Endothelial cell of umbilical vein (primary cell): ENCODE results near the gene NOL6. TPM values are rescaled to one million over a fixed set of nuclear protein-coding genes. Genes with fewer than 3 reads are reported as not detected.

ENCODE experiments used
- BruUV-seq: library from RNA; stranded (reverse); fragments of 400-500 nt; replicated peaks from 2 replicates; lab custom pipeline; 2021; lab: Mats Ljungman, UMichigan
- CTCF ChIA-PET: fragments of 300-600, 350-600 bp; sonication (Branson Sonifier 250); formaldehyde crosslinking; loops from one replicate; lab custom pipeline; 2021; ENCODE audit warnings: antibody characterized with exemption, inconsistent platforms; lab: Charles Lee
- POLR2A ChIA-PET: fragments of 300-600, 350-600 bp; sonication (Branson Sonifier 250); formaldehyde crosslinking; loops from one replicate; lab custom pipeline; 2021; ENCODE audit warnings: antibody characterized with exemption, inconsistent platforms; lab: Charles Lee
- DNase-seq: peaks from one replicate; pipeline ENCODE4 v3.0.0-alpha.2; 2011; ENCODE audit warnings: low read depth, low spot score
- FAIRE-seq: peaks from 2 replicates; lab custom pipeline; 2011; peaks lifted over from hg19 to GRCh38; lab: Jason Lieb, UNC
- H2AFZ ChIP-seq: 2 replicates; pipeline ENCODE4 v1.6.0; 2012; ENCODE audit warnings: low read depth, low read length, control low read depth, inconsistent platforms
- H3K27ac ChIP-seq: 2 replicates; pipeline ENCODE4 v1.5.1; 2011; ENCODE audit warnings: low read depth, mild to moderate bottlenecking, control low read depth, low read length, moderate library complexity; ENCODE audit not compliant: insufficient read depth
- H3K27me3 ChIP-seq, 2 experiments: 2 replicates each; pipeline versions ENCODE4 v1.6.0 to v1.6.1; 2011; ENCODE audit warnings: low read length in 2 of 2, mixed read lengths in 1 of 2; ENCODE audit not compliant: control insufficient read depth in 2 of 2, insufficient read depth in 2 of 2
- H3K36me3 ChIP-seq, 2 experiments: 2 replicates in 1 of 2; 3 replicates in 1 of 2; pipeline ENCODE4 v1.5.1; 2011; ENCODE audit warnings: low read length in 2 of 2, mild to moderate bottlenecking in 1 of 2, moderate library complexity in 1 of 2; ENCODE audit not compliant: control insufficient read depth in 2 of 2, insufficient read depth in 2 of 2; ENCODE audit errors: extremely low read depth in 1 of 2
- H3K4me1 ChIP-seq: 3 replicates; pipeline ENCODE4 v1.5.1; 2011; ENCODE audit warnings: mild to moderate bottlenecking, low read length; ENCODE audit not compliant: control insufficient read depth, insufficient read depth; ENCODE audit errors: extremely low read depth
- H3K4me2 ChIP-seq: 2 replicates; pipeline ENCODE4 v1.6.1; 2011; ENCODE audit warnings: low read length, control low read depth, mixed read lengths; ENCODE audit not compliant: insufficient read depth
- H3K4me3 ChIP-seq, 3 experiments: fragments of 200-600 bp in 1 of 3; sonication (generic), shearing (Covaris generic) in 1 of 3; replicated peaks in 1 of 3; 2 replicates each; pipeline ENCODE4 v1.5.1; 2011 to 2016; ENCODE audit warnings: control low read depth in 3 of 3, low read length in 3 of 3, mild to moderate bottlenecking in 2 of 3, inconsistent platforms in 1 of 3, low read depth in 1 of 3, moderate library complexity in 1 of 3; ENCODE audit not compliant: insufficient read depth in 1 of 3
- H3K79me2 ChIP-seq: 2 replicates; pipeline ENCODE4 v1.6.0; 2012; ENCODE audit warnings: low read length, inconsistent platforms; ENCODE audit not compliant: control insufficient read depth, insufficient read depth
- H3K9ac ChIP-seq: replicated peaks from 2 replicates; pipeline ENCODE3; 2011; ENCODE audit warnings: low read length, control low read depth; ENCODE audit not compliant: insufficient read depth; ENCODE audit errors: extremely low read depth
- H3K9me1 ChIP-seq: replicated peaks from 3 replicates; pipeline ENCODE4 v1.6.0; 2011; ENCODE audit warnings: mild to moderate bottlenecking, low read length; ENCODE audit not compliant: control insufficient read depth, insufficient read depth; ENCODE audit errors: extremely low read depth
- H3K9me3 ChIP-seq: replicated peaks from 2 replicates; pipeline ENCODE4 v1.5.1; 2012; ENCODE audit warnings: low read length, inconsistent platforms; ENCODE audit not compliant: control insufficient read depth, insufficient read depth
- H4K20me1 ChIP-seq: replicated peaks from 2 replicates; pipeline ENCODE3; 2011; ENCODE audit warnings: mild to moderate bottlenecking, low read length; ENCODE audit not compliant: control insufficient read depth, insufficient read depth; ENCODE audit errors: extremely low read depth
- EZH2 ChIP-seq: IDR thresholded peaks from 2 replicates; pipeline ENCODE4 v1.6.1; 2012; ENCODE audit warnings: borderline replicate concordance, low read depth, mild to moderate bottlenecking, moderate library complexity, low read length, inconsistent platforms; ENCODE audit not compliant: severe bottlenecking
- FOS ChIP-seq: IDR thresholded peaks from 2 replicates; pipeline ENCODE4 v1.6.1; 2011; ENCODE audit warnings: mild to moderate bottlenecking, low read length, moderate library complexity, borderline replicate concordance; ENCODE audit not compliant: insufficient read depth
- GATA2 ChIP-seq: IDR thresholded peaks from 2 replicates; pipeline ENCODE4 v1.7.0; 2011; ENCODE audit warnings: low read depth, mild to moderate bottlenecking, moderate library complexity, mixed read lengths, low read length; ENCODE audit not compliant: insufficient read length, insufficient read depth
- JUN ChIP-seq: IDR thresholded peaks from 2 replicates; pipeline ENCODE4 v1.6.1; 2011; ENCODE audit warnings: borderline replicate concordance, low read depth; ENCODE audit not compliant: insufficient read length, insufficient read depth
- MYC ChIP-seq: IDR thresholded peaks from one replicate; pipeline ENCODE4 v1.6.1; 2011; ENCODE audit warnings: mild to moderate bottlenecking, low read depth, low read length
- POLR2A ChIP-seq: IDR thresholded peaks from 2 replicates; pipeline ENCODE4 v1.6.1; 2012; ENCODE audit warnings: low read depth, mild to moderate bottlenecking, control low read depth, low read length
- POLR2AphosphoS5 ChIP-seq: IDR thresholded peaks from 2 replicates; pipeline ENCODE4 v1.6.1; 2012; ENCODE audit warnings: low read depth, mild to moderate bottlenecking, control low read depth, low read length, moderate library complexity; ENCODE audit not compliant: insufficient read depth
- dilution Hi-C: fragments of 300-500 bp; cut with MboI; formaldehyde crosslinking; loops from one replicate; pipeline ENCODE4 v1.15.0; 2019; ENCODE audit warnings: low sequenced_read_pairs; ENCODE audit not compliant: extremely low pct_ligation_motif_present
- intact Hi-C: fragments of 100-400 bp; cut with micrococcal nuclease; formaldehyde crosslinking; loops from one replicate; pipeline ENCODE4 v1.10.0; 2022
- polyA plus RNA-seq, 4 experiments: library from polyadenylated mRNA; depleted of rRNA in 3 of 4; stranded (reverse) in 3 of 4; unstranded in 1 of 4; fragments of >200 nt; gene quantifications; 2 replicates each; pipeline versions ENCODE4 v1.2.1 to v1.2.3, GENCODE V29; 2011 to 2012; ENCODE audit warnings: missing spikeins in 1 of 4
- total RNA-seq: library from RNA; stranded (reverse); gene quantifications from 2 replicates; pipeline ENCODE4 v1.2.3, GENCODE V29; 2021
- TF ChIP-seq, protein P1 (sequence below), 2 donors: IDR thresholded peaks; 1 replicate in 1 of 2; 2 replicates in 1 of 2; pipeline ENCODE4 v1.5.1; 2011; ENCODE audit warnings: low read length in 2 of 2, mild to moderate bottlenecking in 2 of 2, moderate library complexity in 2 of 2, control low read depth in 1 of 2, inconsistent platforms in 1 of 2, low read depth in 1 of 2; ENCODE audit not compliant: insufficient read depth in 1 of 2; ENCODE audit errors: extremely low read depth in 1 of 2
- TF ChIP-seq, protein P2 (sequence below): IDR thresholded peaks from 2 replicates; pipeline ENCODE4 v1.6.1; 2011; ENCODE audit not compliant: insufficient read depth, insufficient read length

The NOL6 gene
- total and polyA plus RNA-seq, 2 donors (not counting 3 experiments of a cell fraction or from before 2014, with no cell fraction given) = 35.7 to 45.1 TPM

DNA sequence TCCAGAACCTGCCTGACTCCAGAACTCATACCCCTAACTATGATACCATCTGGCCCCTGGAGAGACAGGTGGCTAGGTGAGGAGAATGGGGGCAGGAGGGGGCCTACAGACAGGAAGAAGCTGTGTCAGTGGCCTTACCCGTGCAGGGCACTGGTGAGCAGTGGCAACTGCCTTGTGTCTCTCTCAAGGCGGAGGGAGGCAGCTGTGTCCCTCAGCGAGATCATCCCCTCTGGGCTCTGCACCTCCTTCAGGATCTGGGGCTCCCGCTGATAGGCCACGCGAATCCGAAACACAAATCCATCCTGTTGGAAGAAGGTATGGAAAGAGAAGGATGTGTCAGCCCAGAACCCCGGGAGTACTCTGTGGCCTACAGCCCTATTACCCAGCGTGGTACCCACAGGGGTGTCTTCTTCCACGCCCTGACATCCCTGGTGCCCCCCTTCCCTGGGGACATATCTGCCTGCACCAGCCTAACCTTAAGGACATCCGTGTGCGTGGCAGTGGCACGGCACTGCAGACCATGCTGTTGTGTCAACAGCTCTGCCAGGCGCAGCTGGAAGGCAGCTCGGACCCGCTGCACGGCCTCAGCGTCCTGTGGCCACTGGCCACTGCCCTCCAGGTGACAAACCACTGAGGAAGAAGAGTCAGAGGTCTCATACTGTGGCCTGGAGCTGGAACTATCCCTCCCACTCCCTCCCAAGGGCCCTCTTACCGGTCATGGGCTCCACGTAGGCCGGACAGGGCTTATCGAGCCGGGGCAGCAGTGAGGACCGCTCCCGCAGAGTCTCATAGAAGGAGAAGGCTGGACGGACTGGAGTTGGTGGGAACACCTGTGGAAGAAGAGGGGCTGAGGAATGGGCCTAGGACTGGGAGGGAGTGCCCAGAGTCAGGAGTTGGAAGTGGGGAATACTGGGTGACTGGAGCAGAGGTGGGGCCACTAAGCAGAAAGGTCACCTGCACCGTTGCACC lies 7.8 kb downstream of the NOL6 start:
- no peaks in the 10 kb centered on the region for H4K20me1 ChIP-seq
- H3K9me1 ChIP-seq = no peaks in the 10 kb centered on the region
- H3K9ac ChIP-seq = no peak overlapping the region
- no peak overlapping the region for H2AFZ ChIP-seq
- H3K36me3 ChIP-seq = peaks cover 13 to 79% of the 10 kb centered on the region in 2 experiments
- no peak for TF ChIP-seq JUN
- no peak for TF ChIP-seq EZH2
- TF ChIP-seq GATA2 = no peak
- no peak for TF ChIP-seq MYC
- no peak for TF ChIP-seq FOS
- no peak for TF ChIP-seq POLR2A
- TF ChIP-seq, protein P1, sequence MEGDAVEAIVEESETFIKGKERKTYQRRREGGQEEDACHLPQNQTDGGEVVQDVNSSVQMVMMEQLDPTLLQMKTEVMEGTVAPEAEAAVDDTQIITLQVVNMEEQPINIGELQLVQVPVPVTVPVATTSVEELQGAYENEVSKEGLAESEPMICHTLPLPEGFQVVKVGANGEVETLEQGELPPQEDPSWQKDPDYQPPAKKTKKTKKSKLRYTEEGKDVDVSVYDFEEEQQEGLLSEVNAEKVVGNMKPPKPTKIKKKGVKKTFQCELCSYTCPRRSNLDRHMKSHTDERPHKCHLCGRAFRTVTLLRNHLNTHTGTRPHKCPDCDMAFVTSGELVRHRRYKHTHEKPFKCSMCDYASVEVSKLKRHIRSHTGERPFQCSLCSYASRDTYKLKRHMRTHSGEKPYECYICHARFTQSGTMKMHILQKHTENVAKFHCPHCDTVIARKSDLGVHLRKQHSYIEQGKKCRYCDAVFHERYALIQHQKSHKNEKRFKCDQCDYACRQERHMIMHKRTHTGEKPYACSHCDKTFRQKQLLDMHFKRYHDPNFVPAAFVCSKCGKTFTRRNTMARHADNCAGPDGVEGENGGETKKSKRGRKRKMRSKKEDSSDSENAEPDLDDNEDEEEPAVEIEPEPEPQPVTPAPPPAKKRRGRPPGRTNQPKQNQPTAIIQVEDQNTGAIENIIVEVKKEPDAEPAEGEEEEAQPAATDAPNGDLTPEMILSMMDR (IDR thresholded peaks at IDR 0.05; ENCODE audit: extremely low read depth in 1 of 2, insufficient read depth in 1 of 2, low read depth in 1 of 2, low read length in 2 of 2) = no peak
- TF ChIP-seq, protein P2, sequence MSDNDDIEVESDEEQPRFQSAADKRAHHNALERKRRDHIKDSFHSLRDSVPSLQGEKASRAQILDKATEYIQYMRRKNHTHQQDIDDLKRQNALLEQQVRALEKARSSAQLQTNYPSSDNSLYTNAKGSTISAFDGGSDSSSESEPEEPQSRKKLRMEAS = no peak
- TF ChIP-seq POLR2AphosphoS5 = no peak
- H3K27me3 ChIP-seq = no peaks in the 10 kb centered on the region
- intact Hi-C loops (loop anchor here (1.0 to 5.0 kb wide), 4 partner anchors 49 to 179 kb away; no protein-coding TSS in a partner anchor), dilution Hi-C loops (no loop called here)
- FAIRE-seq (no peak), DNase-seq (no peak)
- H3K4me1 ChIP-seq = no peaks in the 10 kb centered on the region
- ChIA-PET POLR2A (interaction anchor here (0.6 to 0.8 kb wide), 2 partner anchors 91 to 176 kb away, joined by 3 to 4 read pairs; partner anchors contain the start of gene NFX1), CTCF (interaction anchor here (0.7 to 8.3 kb wide), 38 partner anchors 8 to 193 kb away, joined by 3 to 146 read pairs (median 6); partner anchors contain the start of genes ANKRD18B, AQP3, AQP7 and NFX1)
- H3K79me2 ChIP-seq = no peaks in the 10 kb centered on the region
- no peak overlapping the region for H3K4me3 ChIP-seq
- no peak overlapping the region for H3K4me2 ChIP-seq
- no TSS peak for BruUV-seq
- H3K27ac ChIP-seq = no peak overlapping the region
- H3K9me3 ChIP-seq = no peaks in the 10 kb centered on the region
